ENCODE data around the gene TTC19. TPM values are rescaled to one million over a fixed set of nuclear protein-coding genes. Genes with fewer than 3 reads are reported as not detected.

The TTC19 gene
- total RNA-seq, 4 donors from 2014 or later, result 27.7 to 57.9 (median 48.0) TPM

GRCh38 chr17:15999974-16000827, 577 bp downstream of the TTC19 start:
- TF ChIP-seq CTCF (IDR thresholded peaks at IDR 0.05; ENCODE audit: low read depth), result no peak

- TF ChIP-seq CTCF (IDR thresholded peaks at IDR 0.05; ENCODE audit: low read depth), result no peak
These were observed 1.7 kb downstream of the TTC19 start for GRCh38 chr17:16001226-16001897.

GRCh38 chr17:16002708-16003260, 3.2 kb downstream of the TTC19 start:
- no peak for TF ChIP-seq CTCF (IDR thresholded peaks at IDR 0.05; ENCODE audit: low read depth)

- TF ChIP-seq CTCF (IDR thresholded peaks at IDR 0.05; ENCODE audit: low read depth), result no peak
These were observed 4.2 kb downstream of the TTC19 start for GRCh38 chr17:16003841-16004240.

GRCh38 chr17:16005636-16006035, 6.0 kb downstream of the TTC19 start:
- no peak for TF ChIP-seq CTCF (IDR thresholded peaks at IDR 0.05; ENCODE audit: low read depth)

GRCh38 chr17:16007439-16007838, 7.8 kb downstream of the TTC19 start:
- TF ChIP-seq CTCF (IDR thresholded peaks at IDR 0.05; ENCODE audit: low read depth), result no peak

- no peak for TF ChIP-seq CTCF (IDR thresholded peaks at IDR 0.05; ENCODE audit: low read depth)
These were observed 14.4 kb downstream of the TTC19 start for GRCh38 chr17:16013943-16014407.

Measured in subcutaneous adipose tissue (tissue), 4 donors.